DND-41 (cell line): ENCODE data around the gene TUB.

Experiments used
- ATAC-seq: fragments of 200-7000 bp; cut with Tn5 transposase; 3 replicates; pipeline ENCODE4 v1.9.1; 2021; ENCODE audit warnings: low read depth; ENCODE audit not compliant: insufficient read depth
- DNase-seq: peaks from one replicate; pipeline ENCODE4 v3.0.0-alpha.2; 2020
- H2AFZ ChIP-seq: 2 replicates; pipeline ENCODE4 v1.6.0; 2012; ENCODE audit warnings: low read depth, low read length
- H3K27ac ChIP-seq: 2 replicates; pipeline ENCODE4 v1.5.1; 2012; ENCODE audit warnings: low read length, inconsistent platforms
- H3K27me3 ChIP-seq: fragments of 200-600 bp; sonication (generic); 2 replicates; pipeline ENCODE4 v1.6.0; 2012; ENCODE audit warnings: low read length, mild to moderate bottlenecking, inconsistent platforms; ENCODE audit not compliant: insufficient read depth, poor library complexity
- H3K36me3 ChIP-seq: 2 replicates; pipeline ENCODE4 v1.5.1; 2012; ENCODE audit warnings: low read length, inconsistent platforms; ENCODE audit not compliant: insufficient read depth
- H3K4me1 ChIP-seq: 2 replicates; pipeline ENCODE4 v1.5.1; 2012; ENCODE audit warnings: mild to moderate bottlenecking, low read length; ENCODE audit not compliant: insufficient read depth
- H3K4me2 ChIP-seq: 2 replicates; pipeline ENCODE4 v1.6.0; 2012; ENCODE audit warnings: mild to moderate bottlenecking, moderate library complexity, low read length, inconsistent platforms; ENCODE audit not compliant: insufficient read depth
- H3K4me3 ChIP-seq, 2 experiments: fragments of 200-600 bp in 1 of 2; shearing (Covaris generic) in 1 of 2; 2 replicates each; pipeline ENCODE4 v1.5.1; 2012 to 2016; ENCODE audit warnings: inconsistent platforms in 2 of 2, low read length in 2 of 2, mild to moderate bottlenecking in 2 of 2, low read depth in 1 of 2, moderate library complexity in 1 of 2
- H3K79me2 ChIP-seq: 2 replicates; pipeline ENCODE4 v1.6.0; 2012; ENCODE audit warnings: low read length, inconsistent platforms; ENCODE audit not compliant: insufficient read depth
- H3K9ac ChIP-seq: 2 replicates; pipeline ENCODE4 v1.6.0; 2012; ENCODE audit warnings: low read depth, mild to moderate bottlenecking, inconsistent platforms, low read length, moderate library complexity
- H3K9me3 ChIP-seq: 2 replicates; pipeline ENCODE4 v1.5.1; 2012; ENCODE audit warnings: low read length, moderate library complexity, mild to moderate bottlenecking, inconsistent platforms; ENCODE audit not compliant: insufficient read depth, severe bottlenecking
- H4K20me1 ChIP-seq: 2 replicates; pipeline ENCODE4 v1.6.0; 2012; ENCODE audit warnings: low read length; ENCODE audit not compliant: insufficient read depth
- EZH2 ChIP-seq: IDR thresholded peaks from 3 replicates; pipeline ENCODE4 v1.6.1; 2012; ENCODE audit warnings: borderline replicate concordance, low read depth, mild to moderate bottlenecking, moderate library complexity, low read length, inconsistent platforms; ENCODE audit not compliant: severe bottlenecking
- TF ChIP-seq, protein P1 (sequence below): IDR thresholded peaks from 2 replicates; pipeline ENCODE4 v1.5.1; 2012; ENCODE audit warnings: borderline replicate concordance, low read length, moderate library complexity, mild to moderate bottlenecking; ENCODE audit not compliant: poor library complexity, severe bottlenecking; ENCODE audit errors: extremely low read depth

The TUB gene

DNA sequence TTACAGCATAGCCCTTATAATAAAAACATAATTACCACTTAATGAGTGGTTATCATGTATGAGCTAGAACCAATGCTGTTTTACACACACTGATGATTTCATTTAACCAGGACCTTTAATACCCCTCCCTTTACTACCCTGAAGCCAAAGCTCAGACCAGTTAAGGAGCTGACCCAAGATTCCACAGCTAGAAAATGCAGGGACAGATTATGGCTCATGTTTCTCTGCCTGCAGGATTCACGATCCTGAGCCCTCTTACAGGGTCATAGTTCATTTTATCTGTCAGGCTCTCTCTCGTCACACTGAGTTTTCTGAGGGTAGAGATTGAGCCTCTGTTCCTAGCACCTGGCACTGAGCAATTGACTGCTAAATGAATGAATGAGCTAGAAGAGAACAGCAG is 27.4 kb downstream of the TUB start:
- Histone ChIP-seq H3K4me3 (no peak overlapping the region), H4K20me1 (no peaks in the 10 kb centered on the region), H3K36me3 (no peaks in the 10 kb centered on the region), H3K4me2 (no peak overlapping the region), H2AFZ (no peak overlapping the region), H3K27ac (no peak overlapping the region), H3K79me2 (no peaks in the 10 kb centered on the region), H3K27me3 (peaks cover 19% of the 10 kb centered on the region), H3K4me1 (no peaks in the 10 kb centered on the region), H3K9ac (no peak overlapping the region), H3K9me3 (peaks cover under 1% of the 10 kb centered on the region)
- DNase-seq (no peak), ATAC-seq (no peak)
- TF ChIP-seq, protein P1, sequence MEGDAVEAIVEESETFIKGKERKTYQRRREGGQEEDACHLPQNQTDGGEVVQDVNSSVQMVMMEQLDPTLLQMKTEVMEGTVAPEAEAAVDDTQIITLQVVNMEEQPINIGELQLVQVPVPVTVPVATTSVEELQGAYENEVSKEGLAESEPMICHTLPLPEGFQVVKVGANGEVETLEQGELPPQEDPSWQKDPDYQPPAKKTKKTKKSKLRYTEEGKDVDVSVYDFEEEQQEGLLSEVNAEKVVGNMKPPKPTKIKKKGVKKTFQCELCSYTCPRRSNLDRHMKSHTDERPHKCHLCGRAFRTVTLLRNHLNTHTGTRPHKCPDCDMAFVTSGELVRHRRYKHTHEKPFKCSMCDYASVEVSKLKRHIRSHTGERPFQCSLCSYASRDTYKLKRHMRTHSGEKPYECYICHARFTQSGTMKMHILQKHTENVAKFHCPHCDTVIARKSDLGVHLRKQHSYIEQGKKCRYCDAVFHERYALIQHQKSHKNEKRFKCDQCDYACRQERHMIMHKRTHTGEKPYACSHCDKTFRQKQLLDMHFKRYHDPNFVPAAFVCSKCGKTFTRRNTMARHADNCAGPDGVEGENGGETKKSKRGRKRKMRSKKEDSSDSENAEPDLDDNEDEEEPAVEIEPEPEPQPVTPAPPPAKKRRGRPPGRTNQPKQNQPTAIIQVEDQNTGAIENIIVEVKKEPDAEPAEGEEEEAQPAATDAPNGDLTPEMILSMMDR = no peak
- TF ChIP-seq EZH2 = no peak

DNA sequence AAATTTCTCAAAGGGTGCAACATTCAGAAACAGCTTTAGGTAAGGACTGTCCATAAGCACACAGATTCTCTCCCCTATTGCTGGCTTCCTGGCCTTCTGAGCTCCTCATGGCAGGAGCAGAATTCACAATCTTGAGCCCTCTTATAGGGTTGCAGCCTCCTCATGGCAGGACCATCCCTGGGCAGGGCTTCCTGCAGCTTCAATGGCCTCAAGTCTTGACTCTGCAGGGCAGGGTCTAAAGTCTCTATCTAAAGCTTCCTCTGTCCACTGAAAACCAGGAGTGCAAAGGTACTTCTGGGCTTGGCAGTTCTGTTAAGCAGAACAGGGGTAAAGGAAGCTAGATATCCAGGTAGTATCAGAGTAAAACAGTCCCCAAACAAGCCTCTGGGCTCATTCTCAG is 28.7 kb downstream of the TUB start:
- H3K36me3 ChIP-seq = no peaks in the 10 kb centered on the region
- no peak overlapping the region for H2AFZ ChIP-seq
- no peak overlapping the region for H3K4me3 ChIP-seq
- no peak for TF ChIP-seq EZH2
- TF ChIP-seq, protein P1 = no peak
- peaks cover 7% of the 10 kb centered on the region for H3K9me3 ChIP-seq
- DNase-seq = no peak
- no peaks in the 10 kb centered on the region for H3K4me1 ChIP-seq
- no peak overlapping the region for H3K27ac ChIP-seq
- H3K27me3 ChIP-seq = peaks cover 19% of the 10 kb centered on the region
- no peaks in the 10 kb centered on the region for H3K79me2 ChIP-seq
- no peak overlapping the region for H3K4me2 ChIP-seq
- H3K9ac ChIP-seq = no peak overlapping the region
- no peak for ATAC-seq
- no peaks in the 10 kb centered on the region for H4K20me1 ChIP-seq

DNA sequence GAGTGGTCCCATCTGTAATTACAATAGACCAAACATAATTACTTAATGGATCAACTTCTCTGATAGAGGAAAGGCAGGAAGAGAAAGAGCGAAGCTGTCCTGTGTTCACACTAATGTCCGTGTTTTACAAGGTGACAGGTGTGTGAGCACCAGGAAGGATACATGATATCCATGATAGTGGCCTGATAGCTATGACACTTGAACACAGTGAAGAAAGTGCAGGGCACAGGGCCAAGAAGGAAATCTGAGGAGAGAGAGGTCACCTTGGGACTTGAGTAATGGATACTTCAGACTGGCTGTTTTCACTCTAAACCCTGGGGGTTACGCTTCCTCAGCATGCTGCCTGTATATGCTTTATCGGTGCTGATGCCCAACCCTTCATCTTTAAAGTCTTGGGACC is 29.4 kb downstream of the TUB start:
- Histone ChIP-seq H3K36me3 (no peaks in the 10 kb centered on the region), H3K9ac (no peak overlapping the region), H3K4me1 (no peaks in the 10 kb centered on the region), H3K27me3 (peaks cover 19% of the 10 kb centered on the region), H4K20me1 (no peaks in the 10 kb centered on the region), H3K27ac (no peak overlapping the region), H2AFZ (no peak overlapping the region), H3K9me3 (peaks cover 7% of the 10 kb centered on the region), H3K4me3 (no peak overlapping the region), H3K79me2 (no peaks in the 10 kb centered on the region), H3K4me2 (no peak overlapping the region)
- DNase-seq = no peak
- no peak for TF ChIP-seq EZH2
- TF ChIP-seq, protein P1 = no peak
- ATAC-seq = no peak

DNA sequence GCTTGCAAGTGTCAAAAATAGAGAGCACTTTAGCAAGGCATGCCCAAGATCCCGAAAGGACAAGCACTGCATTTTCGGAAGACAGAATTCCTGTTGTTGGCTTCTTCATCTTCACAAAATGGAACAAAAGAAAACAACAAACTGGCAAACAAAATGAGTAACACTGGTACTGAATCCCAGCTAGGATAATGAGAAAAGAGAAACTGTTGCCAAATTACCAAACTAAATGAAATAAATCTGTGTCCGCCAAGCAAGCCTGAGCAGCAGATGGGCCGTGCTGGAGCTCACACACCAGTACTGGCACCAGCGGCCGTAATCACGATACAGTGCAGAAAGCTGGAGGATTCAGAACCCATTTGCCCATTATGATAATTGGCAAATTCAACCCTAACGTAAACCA is 30.6 kb downstream of the TUB start:
- no peak overlapping the region for H3K4me2 ChIP-seq
- no peak overlapping the region for H3K27ac ChIP-seq
- no peak for TF ChIP-seq EZH2
- TF ChIP-seq, protein P1 = no peak
- no peaks in the 10 kb centered on the region for H3K79me2 ChIP-seq
- no peak overlapping the region for H2AFZ ChIP-seq
- no peaks in the 10 kb centered on the region for H4K20me1 ChIP-seq
- H3K4me3 ChIP-seq = no peak overlapping the region
- H3K9ac ChIP-seq = no peak overlapping the region
- ATAC-seq (no peak), DNase-seq (no peak)
- H3K9me3 ChIP-seq = peaks cover 7% of the 10 kb centered on the region
- H3K36me3 ChIP-seq = no peaks in the 10 kb centered on the region
- H3K4me1 ChIP-seq = no peaks in the 10 kb centered on the region
- H3K27me3 ChIP-seq = peaks cover 19% of the 10 kb centered on the region
